Kidney epithelial cell (primary cell): ENCODE results near the gene ST8SIA1. TPM values are rescaled to one million over a fixed set of nuclear protein-coding genes. Genes with fewer than 3 reads are reported as not detected.

ENCODE experiments used
- DNase-seq: peaks from one replicate; pipeline ENCODE4 v3.0.0-alpha.2; 2010; ENCODE audit warnings: low read depth
- H3K27me3 ChIP-seq: 2 replicates; pipeline ENCODE4 v1.6.0; 2011; ENCODE audit warnings: low read length; ENCODE audit not compliant: control insufficient read depth, insufficient read depth
- H3K36me3 ChIP-seq: 2 replicates; pipeline ENCODE4 v1.5.1; 2011; ENCODE audit warnings: low read length; ENCODE audit not compliant: control insufficient read depth, insufficient read depth
- H3K4me3 ChIP-seq: 2 replicates; pipeline ENCODE4 v1.5.1; 2011; ENCODE audit warnings: low read depth, mild to moderate bottlenecking, control low read depth, low read length
- CTCF ChIP-seq: IDR thresholded peaks from 2 replicates; pipeline ENCODE4 v1.5.1; 2011; ENCODE audit warnings: mild to moderate bottlenecking, moderate library complexity, low read length, control low read depth, inconsistent platforms; ENCODE audit not compliant: insufficient read depth, poor library complexity, severe bottlenecking
- total RNA-seq: library from RNA; depleted of rRNA; stranded (reverse); fragments of >200 nt; gene quantifications from 2 replicates; pipeline ENCODE4 v1.2.3, GENCODE V29; 2015

ST8SIA1 gene
- total RNA-seq, 1 donor from 2014 or later = 0.21 TPM

GRCh38 chr12:22215467-22216253 lies 118.8 kb downstream of the ST8SIA1 start:
- no peak for DNase-seq
- H3K4me3 ChIP-seq = no peak overlapping the region
- H3K27me3 ChIP-seq = no peaks in the 10 kb centered on the region
- no peak for TF ChIP-seq CTCF
- no peaks in the 10 kb centered on the region for H3K36me3 ChIP-seq

- Histone ChIP-seq H3K4me3 (no peak overlapping the region), H3K36me3 (no peaks in the 10 kb centered on the region), H3K27me3 (no peaks in the 10 kb centered on the region)
- TF ChIP-seq CTCF = no peak
- DNase-seq = no peak
Measured at GRCh38 chr12:22211128-22211527, 123.4 kb downstream of the ST8SIA1 start.

GRCh38 chr12:22209422-22209821 lies 125.1 kb downstream of the ST8SIA1 start:
- DNase-seq = no peak
- no peaks in the 10 kb centered on the region for H3K36me3 ChIP-seq
- no peak overlapping the region for H3K4me3 ChIP-seq
- H3K27me3 ChIP-seq = no peaks in the 10 kb centered on the region
- no peak for TF ChIP-seq CTCF

GRCh38 chr12:22206111-22206728 lies 128.3 kb downstream of the ST8SIA1 start:
- DNase-seq = no peak
- no peaks in the 10 kb centered on the region for H3K36me3 ChIP-seq
- no peak for TF ChIP-seq CTCF
- no peak overlapping the region for H3K4me3 ChIP-seq
- no peaks in the 10 kb centered on the region for H3K27me3 ChIP-seq

- TF ChIP-seq CTCF = no peak
- H3K36me3 ChIP-seq = no peaks in the 10 kb centered on the region
- H3K4me3 ChIP-seq = no peak overlapping the region
- no peak for DNase-seq
- H3K27me3 ChIP-seq = no peaks in the 10 kb centered on the region
Measured at GRCh38 chr12:22204391-22204790, 130.1 kb downstream of the ST8SIA1 start.
